ENCODE measurements around the gene SIN3B.

- no peak for TF ChIP-seq CTCF (IDR thresholded peaks at IDR 0.05; ENCODE audit: insufficient read depth, low read length, poor library complexity, severe bottlenecking)
- TF ChIP-seq EZH2phosphoT487 (conservative IDR thresholded peaks at IDR 0.05; ENCODE audit: low read length), result no peak
These were observed 88.2 kb downstream of the SIN3B start for GRCh38 chr19:16917401-16917800.

Measured in SU-DHL-6 (cell line).